NCI-H1694 treated with DMSO at 0.1 percent for 48 hours (cell line): ENCODE measurements around the gene GIMAP8.
A peak's percentile ranks its signal among the peaks of the same experiment; 100 is the strongest.

Experiments
- DNase-seq: peaks from one replicate; lab custom pipeline; 2025; lab: John Stamatoyannopoulos, UW

GIMAP8 gene

DNA sequence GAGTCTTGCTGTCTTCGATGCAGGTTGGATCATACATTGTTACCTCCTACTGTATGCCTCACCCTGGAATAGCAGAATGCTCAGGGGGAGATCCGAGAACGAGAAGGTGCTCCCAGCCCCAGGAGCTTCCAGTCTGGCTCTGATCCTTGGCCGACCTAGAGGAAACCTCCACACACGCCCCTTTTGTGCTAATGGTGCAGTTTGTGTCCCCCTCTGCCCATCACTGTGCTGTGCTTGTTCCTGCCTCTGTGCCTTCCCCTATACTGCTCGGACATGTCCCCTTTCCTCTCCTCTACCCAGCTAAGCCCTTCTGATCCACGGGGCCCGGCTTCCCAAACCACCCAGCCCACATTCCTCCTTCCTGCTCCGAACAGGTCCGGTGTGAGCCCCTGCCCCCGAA, 38.8 kb upstream of the GIMAP8 start:
- no peak for DNase-seq

GRCh38 chr7:150412016-150412415, 38.4 kb upstream of the GIMAP8 start:
- no peak for DNase-seq

- DNase-seq = no peak
These were observed 37.6 kb upstream of the GIMAP8 start for GRCh38 chr7:150412518-150413488.

- no peak for DNase-seq
These were observed 36.8 kb upstream of the GIMAP8 start for GRCh38 chr7:150413640-150414081.

GRCh38 chr7:150415161-150416153, 35.0 kb upstream of the GIMAP8 start:
- DNase-seq = no peak

DNA sequence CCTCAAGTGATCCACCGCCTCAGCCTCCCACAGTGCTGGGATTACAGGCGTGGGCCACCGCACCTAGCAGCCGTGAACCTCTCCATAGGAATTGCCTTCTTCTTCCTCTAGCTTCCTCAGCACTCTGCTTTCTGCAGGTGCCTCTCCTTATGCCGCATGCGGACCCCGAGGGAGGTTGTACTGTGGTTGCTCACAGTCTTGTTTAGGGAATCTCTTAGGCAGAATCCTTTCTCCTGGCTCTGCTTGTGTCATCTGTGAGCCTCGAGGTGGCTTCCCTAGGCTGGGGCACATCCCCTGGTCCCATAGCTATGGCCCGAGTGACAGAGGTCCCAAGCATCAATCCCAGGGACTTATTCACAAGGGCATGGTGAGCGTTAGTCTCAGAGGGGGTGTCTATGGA, 33.2 kb upstream of the GIMAP8 start:
- DNase-seq = no peak

DNA sequence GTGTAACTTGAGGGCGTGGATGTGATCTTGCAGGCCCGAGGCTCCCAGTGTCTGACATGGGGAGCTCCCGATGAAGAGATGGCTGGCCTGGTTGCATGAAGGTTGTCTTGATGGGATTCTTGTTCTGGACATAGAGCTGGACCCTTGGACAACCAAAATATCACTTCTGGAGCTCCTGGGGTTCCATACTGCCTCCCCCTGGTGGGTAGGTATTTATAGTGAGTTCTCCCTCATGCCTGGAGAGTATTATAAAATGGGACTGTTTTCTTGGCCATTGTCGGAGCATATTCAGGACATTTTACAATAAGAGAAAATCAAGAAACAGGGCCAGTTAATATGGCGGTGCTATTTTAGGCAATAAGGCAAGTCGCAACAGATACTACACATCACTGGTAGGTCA, 32.6 kb upstream of the GIMAP8 start:
- no peak for DNase-seq

DNA sequence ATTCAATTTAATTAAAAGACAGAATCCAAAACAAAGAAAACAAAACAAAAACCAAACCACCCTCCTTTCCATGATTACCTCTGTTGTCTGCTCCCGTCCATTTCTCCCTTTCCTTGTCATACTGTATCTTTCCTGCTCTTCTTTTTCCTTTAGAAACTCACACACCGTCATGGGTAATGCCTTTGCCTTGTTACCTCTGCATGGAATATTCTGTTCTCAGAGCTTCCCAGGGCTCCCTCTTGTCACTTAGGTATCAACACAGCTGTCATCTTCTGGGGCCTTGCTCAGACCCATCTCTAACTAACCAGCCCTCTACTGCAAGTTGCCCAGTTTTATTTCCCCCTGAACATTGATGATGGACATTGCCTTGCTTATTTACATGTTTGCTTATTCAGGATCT, 30.2 kb upstream of the GIMAP8 start:
- no peak for DNase-seq

GRCh38 chr7:150420987-150421674, 29.3 kb upstream of the GIMAP8 start:
- peak; percentile 79 for DNase-seq

DNA sequence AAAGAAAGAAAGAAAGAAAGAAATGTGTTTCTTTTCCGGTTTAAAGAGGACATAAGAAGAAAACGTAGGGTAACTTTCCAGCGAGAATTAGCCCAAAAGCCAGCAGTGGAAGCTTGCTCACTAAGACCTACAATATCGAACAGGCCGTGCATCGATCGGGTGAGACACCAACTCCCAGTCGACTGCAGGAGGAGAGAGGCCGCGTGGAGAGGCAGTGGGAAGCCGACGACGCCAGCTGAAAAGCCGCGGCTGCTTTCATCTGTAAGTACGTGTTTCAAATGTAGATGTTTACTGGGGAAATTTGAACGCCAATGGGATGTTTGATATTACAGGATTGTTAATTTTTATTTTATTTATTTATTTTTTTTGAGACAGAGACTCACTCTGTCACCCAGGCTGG, 28.6 kb upstream of the GIMAP8 start:
- no peak for DNase-seq

DNA sequence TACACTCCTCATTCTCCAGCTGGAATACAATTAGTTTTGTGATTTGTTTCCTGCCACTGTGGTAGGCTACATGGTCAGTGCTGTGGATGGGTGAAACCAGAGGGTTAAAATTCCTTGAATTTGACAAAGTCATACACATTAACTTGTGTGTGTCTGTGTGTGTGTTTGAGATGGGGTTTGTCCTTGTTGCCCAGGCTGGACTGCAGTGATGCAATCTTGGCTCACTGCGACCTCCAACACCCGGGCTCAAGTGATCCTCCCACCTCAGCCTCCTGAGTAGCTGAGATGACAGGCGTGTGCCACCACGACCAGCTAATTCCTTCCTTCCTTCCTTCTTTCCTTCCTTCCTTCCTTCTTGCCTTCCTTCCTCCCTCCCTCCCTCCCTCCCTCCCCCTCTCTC, 24.8 kb upstream of the GIMAP8 start:
- no peak for DNase-seq

GRCh38 chr7:150428671-150429451, 21.6 kb upstream of the GIMAP8 start:
- no peak for DNase-seq

DNA sequence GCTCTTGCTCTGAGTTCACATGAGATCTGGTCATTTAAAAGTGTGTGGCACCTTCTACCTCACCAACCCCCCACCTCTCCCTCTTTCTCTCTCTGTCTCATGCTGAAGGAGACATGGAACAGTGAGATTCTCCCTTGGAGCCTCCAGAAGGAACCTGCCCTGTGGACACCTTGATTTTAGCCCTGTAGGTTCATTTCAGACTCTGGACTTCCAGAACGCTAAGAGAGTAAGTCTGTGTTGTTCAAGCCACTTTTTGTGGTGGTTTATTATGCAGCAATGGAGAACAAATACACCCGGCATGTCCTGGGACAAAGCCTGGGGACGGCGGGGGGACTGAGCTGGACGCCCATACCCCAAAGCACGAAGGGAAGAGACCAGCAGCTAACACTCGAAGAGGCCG, 20.7 kb upstream of the GIMAP8 start:
- DNase-seq = no peak

DNA sequence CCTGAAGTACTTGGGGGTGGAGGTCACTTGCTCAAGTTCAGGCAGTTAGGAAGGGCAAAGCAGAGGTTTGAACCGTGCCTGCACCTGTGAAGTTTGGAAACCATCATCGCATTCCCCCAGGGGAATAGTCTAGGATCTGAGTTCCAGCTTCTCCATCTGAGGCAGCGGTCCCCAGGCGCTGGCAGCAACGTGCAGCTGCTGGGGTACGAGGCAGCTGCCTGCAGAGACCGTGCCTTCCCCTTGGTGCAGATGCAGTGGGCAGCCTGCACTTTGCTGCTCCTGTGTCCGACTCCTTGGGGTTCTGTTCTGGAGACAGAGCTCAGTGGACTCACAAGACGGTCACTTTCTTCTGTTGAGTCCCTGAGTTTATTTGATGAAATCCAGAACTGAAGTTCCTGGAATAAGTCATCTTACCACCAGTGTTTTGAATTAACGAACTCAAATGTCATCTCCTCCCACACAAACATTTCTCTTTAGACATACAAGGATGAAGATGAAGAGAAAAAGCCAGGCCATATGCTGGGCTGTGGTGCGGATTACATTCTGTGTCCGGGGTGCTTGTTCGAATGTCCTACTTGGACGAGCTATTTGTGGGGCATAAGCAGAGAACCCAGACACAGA, 19.9 kb upstream of the GIMAP8 start:
- no peak for DNase-seq

DNA sequence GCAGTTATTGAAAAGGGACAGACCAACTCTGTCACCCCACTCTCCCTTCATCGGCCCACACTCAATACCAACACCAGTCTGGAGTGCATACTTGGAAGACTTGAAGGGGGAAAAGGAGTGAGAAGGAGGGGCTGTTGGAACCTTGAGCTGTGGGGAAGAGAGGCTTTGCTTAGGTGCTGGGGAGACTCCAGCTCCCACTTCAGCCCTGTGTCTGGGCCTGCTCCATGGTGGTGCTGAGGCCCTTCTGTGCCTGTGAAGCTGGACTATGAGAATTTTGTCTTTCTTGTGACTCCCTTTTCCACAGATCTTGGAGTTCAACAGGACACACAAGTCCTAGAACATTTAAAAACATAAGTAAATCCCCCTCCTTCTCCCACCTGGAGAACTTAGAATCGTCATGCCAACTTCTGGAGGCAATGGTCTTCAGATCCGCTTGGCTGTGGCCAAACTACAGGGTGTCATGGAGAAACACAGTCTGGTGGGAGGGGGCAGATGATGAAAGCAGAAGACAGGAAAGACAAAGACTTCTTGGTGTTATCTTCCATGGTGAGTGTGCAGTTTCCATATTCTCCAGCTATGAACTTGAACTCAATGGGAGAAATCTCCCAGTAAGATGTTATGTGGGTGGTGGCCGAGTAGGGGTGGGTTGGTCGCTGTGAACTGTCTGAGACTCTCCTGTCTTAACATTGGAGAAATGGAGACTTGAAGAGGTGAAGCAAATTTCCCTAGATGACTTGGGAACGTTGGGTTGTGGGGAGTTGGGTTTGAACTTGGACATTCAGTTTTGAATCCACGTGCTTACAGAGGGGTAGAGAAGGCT, 18.4 kb upstream of the GIMAP8 start:
- no peak for DNase-seq

DNA sequence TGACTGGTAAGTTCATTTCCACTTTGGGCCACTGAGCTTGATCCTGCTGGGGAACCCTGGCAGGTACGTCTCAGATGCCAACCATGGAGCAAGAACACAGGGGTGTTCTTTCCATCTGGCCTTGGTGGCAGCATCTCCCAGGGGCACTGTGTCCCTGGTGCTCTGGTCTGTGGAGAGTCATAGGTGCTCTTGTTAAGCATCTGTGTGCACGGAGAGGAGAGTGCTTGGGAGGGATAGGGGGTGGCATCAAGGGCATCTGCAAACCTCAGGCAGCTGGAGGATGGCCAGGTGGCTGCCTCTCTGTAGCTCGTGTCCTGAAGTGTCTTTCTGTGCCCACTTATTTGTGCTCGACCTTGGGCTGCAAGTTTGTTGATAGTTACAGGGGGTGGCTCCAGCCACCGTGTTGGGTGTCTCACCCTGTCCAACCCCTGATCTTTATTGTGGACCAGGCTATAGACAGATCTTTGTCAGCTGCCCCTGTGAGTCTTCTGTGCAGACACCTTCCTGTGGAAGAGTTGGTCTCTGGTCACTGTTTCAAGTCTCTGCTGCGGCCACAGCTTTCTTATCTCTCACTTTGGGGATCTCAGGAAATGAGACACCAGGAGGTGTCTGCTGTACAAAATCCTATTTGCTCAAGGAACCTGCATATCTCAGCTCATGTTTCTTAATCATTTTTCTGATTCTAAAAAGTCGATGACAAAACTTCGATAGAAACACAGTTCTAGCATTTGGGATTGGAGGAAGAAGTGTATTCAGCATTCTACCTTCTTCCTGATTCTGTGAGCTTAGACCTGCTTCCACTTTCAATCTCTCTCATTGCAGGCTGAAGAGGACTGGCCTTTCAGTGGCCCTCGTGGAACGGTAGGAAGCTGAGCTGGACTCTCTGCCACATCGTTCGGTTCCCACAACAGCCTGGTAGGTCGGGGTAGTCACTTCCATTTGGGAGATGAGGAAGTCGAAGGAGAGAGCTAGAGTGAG, 17.2 kb upstream of the GIMAP8 start:
- DNase-seq = no peak

GRCh38 chr7:150434240-150434639, 16.2 kb upstream of the GIMAP8 start:
- no peak for DNase-seq

- no peak for DNase-seq
These were observed 15.4 kb upstream of the GIMAP8 start for GRCh38 chr7:150435047-150435389.
